Measurements from ENCODE around the gene CSH2.
A peak's percentile ranks its signal among the peaks of the same experiment; 100 is the strongest.
"Not testable (repeated sequence)": the region's sequence is repeated elsewhere in the genome, so short reads cannot be mapped to it uniquely, and the experiment has no call there.

CSH2 gene

GRCh38 chr17:63843910-63844677 is 29.4 kb downstream of the CSH2 start:
- H3K4me1 ChIP-seq (ENCODE audit: insufficient read depth, low read length): peaks cover 34% of the 10 kb centered on the region
- peaks cover 26% of the 10 kb centered on the region for H4K20me1 ChIP-seq (ENCODE audit: insufficient read depth, low read length)
- no peaks in the 10 kb centered on the region for H3K27me3 ChIP-seq (ENCODE audit: insufficient read depth, low read length, poor library complexity)
- H3K4me2 ChIP-seq (ENCODE audit: insufficient read depth, low read length): peak overlapping the region; percentile 73
- DNase-seq: no peak
- peak overlapping the region; percentile 91 for H2AFZ ChIP-seq (ENCODE audit: low read depth, low read length)
- H3K27ac ChIP-seq (ENCODE audit: low read length): peak overlapping the region; percentile 96
- peak overlapping the region; percentile 68 to 81; a peak in 3 of 4 replicates for H3K4me3 ChIP-seq (ENCODE audit: low read depth in 1 of 2, low read length in 2 of 2)
- H3K9ac ChIP-seq (ENCODE audit: low read depth, low read length): peak overlapping the region; percentile 71
- peaks cover 12% of the 10 kb centered on the region; the same call in 1 of the 2 replicates for H3K36me3 ChIP-seq (ENCODE audit: insufficient read depth, low read length)
- ATAC-seq (ENCODE audit: insufficient read depth, low read depth): no peak
- TF ChIP-seq CTCF (IDR thresholded peaks at IDR 0.05; ENCODE audit: borderline replicate concordance, extremely low read depth, low read length, poor library complexity, severe bottlenecking): no peak
- TF ChIP-seq EZH2 (IDR thresholded peaks at IDR 0.05; ENCODE audit: borderline replicate concordance, low read depth, low read length, severe bottlenecking): no peak
- peaks cover 35% of the 10 kb centered on the region for H3K79me2 ChIP-seq (ENCODE audit: insufficient read depth, low read length)
- no peaks in the 10 kb centered on the region for H3K9me3 ChIP-seq (ENCODE audit: insufficient read depth, low read length, severe bottlenecking)

GRCh38 chr17:63843387-63843888 is 30.0 kb downstream of the CSH2 start:
- peak; percentile 4; the same call in 1 of the 3 replicates for ATAC-seq (ENCODE audit: insufficient read depth, low read depth)
- DNase-seq: peak; percentile 61
- H3K27me3 ChIP-seq (ENCODE audit: insufficient read depth, low read length, poor library complexity); H3K9me3 ChIP-seq (ENCODE audit: insufficient read depth, low read length, severe bottlenecking): not testable (repeated sequence)
- Histone ChIP-seq H3K4me1 (ENCODE audit: insufficient read depth, low read length) (peaks cover 36% of the 10 kb centered on the region), H4K20me1 (ENCODE audit: insufficient read depth, low read length) (peaks cover 33% of the 10 kb centered on the region), H3K79me2 (ENCODE audit: insufficient read depth, low read length) (peaks cover 42% of the 10 kb centered on the region), H2AFZ (ENCODE audit: low read depth, low read length) (peak overlapping the region; percentile 91), H3K4me3 (ENCODE audit: low read depth in 1 of 2, low read length in 2 of 2) (peak overlapping the region; percentile 68 to 81; a peak in 3 of 4 replicates), H3K4me2 (ENCODE audit: insufficient read depth, low read length) (peak overlapping the region; percentile 73), H3K9ac (ENCODE audit: low read depth, low read length) (peak overlapping the region; percentile 71), H3K27ac (ENCODE audit: low read length) (peak overlapping the region; percentile 96), H3K36me3 (ENCODE audit: insufficient read depth, low read length) (peaks cover 12% of the 10 kb centered on the region; the same call in 1 of the 2 replicates)

GRCh38 chr17:63842540-63843386 is 30.7 kb downstream of the CSH2 start, which contains the start of gene SMARCD2:
SMARCD2 (minus strand) TSS chr17:63842685; CDS start chr17:63842674, 11 bp downstream.
- H4K20me1 ChIP-seq (ENCODE audit: insufficient read depth, low read length): peaks cover 39% of the 10 kb centered on the region
- peak within 1 kb of the TSS; percentile 99 for H3K4me2 ChIP-seq (ENCODE audit: insufficient read depth, low read length)
- no peaks in the 10 kb centered on the region for H3K27me3 ChIP-seq (ENCODE audit: insufficient read depth, low read length, poor library complexity)
- TF ChIP-seq EZH2 (IDR thresholded peaks at IDR 0.05; ENCODE audit: borderline replicate concordance, low read depth, low read length, severe bottlenecking): no peak
- TF ChIP-seq CTCF (IDR thresholded peaks at IDR 0.05; ENCODE audit: borderline replicate concordance, extremely low read depth, low read length, poor library complexity, severe bottlenecking): no peak
- peak; percentile 99 for DNase-seq
- peak within 1 kb of the TSS; percentile 96 for H3K27ac ChIP-seq (ENCODE audit: low read length)
- peak within 1 kb of the TSS; percentile 81 to 98 for H3K4me3 ChIP-seq (ENCODE audit: low read depth in 1 of 2, low read length in 2 of 2)
- peak within 1 kb of the TSS; percentile 94 for H3K9ac ChIP-seq (ENCODE audit: low read depth, low read length)
- H3K9me3 ChIP-seq (ENCODE audit: insufficient read depth, low read length, severe bottlenecking): no peaks in the 10 kb centered on the region
- ATAC-seq (ENCODE audit: insufficient read depth, low read depth): peak; percentile 88
- H3K4me1 ChIP-seq (ENCODE audit: insufficient read depth, low read length): peaks cover 36% of the 10 kb centered on the region
- H2AFZ ChIP-seq (ENCODE audit: low read depth, low read length): peak within 1 kb of the TSS; percentile 91
- peaks cover 49% of the 10 kb centered on the region for H3K79me2 ChIP-seq (ENCODE audit: insufficient read depth, low read length)
- peaks cover 18% of the 10 kb centered on the region for H3K36me3 ChIP-seq (ENCODE audit: insufficient read depth, low read length)

Data from DND-41 (cell line).